ENCODE data around the gene C3orf52.

C3orf52 gene

GRCh38 chr3:112124907-112125607, 38.9 kb downstream of the C3orf52 start:
- DNase-seq (ENCODE audit: low read depth): no peak
- TF ChIP-seq, protein P1, sequence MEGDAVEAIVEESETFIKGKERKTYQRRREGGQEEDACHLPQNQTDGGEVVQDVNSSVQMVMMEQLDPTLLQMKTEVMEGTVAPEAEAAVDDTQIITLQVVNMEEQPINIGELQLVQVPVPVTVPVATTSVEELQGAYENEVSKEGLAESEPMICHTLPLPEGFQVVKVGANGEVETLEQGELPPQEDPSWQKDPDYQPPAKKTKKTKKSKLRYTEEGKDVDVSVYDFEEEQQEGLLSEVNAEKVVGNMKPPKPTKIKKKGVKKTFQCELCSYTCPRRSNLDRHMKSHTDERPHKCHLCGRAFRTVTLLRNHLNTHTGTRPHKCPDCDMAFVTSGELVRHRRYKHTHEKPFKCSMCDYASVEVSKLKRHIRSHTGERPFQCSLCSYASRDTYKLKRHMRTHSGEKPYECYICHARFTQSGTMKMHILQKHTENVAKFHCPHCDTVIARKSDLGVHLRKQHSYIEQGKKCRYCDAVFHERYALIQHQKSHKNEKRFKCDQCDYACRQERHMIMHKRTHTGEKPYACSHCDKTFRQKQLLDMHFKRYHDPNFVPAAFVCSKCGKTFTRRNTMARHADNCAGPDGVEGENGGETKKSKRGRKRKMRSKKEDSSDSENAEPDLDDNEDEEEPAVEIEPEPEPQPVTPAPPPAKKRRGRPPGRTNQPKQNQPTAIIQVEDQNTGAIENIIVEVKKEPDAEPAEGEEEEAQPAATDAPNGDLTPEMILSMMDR (IDR thresholded peaks at IDR 0.05; ENCODE audit: control insufficient read depth, insufficient read depth, low read depth, low read length, missing control alignments): no peak
- no peak overlapping the region for H3K4me3 ChIP-seq (ENCODE audit: control insufficient read depth, low read depth, low read length)

DNA sequence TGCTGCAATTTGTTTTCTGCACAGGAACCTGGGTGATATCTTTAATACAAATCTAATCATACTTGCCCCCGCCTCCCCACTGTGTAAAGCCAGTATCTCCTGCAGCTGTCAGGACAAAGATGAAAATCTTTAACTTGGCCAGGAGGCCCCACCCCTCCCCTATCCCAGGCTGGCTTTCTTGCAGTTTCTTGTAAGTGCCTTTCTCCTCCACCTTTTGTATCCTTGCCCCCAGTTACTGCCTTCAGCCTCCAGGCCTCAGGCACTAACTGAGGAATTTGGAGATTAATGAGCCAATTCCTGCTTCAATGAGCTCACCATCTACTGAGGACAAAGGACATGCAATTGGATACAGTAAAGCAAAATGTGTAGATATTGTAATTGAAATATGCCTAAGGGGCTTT, 40.3 kb downstream of the C3orf52 start:
- H3K4me3 ChIP-seq (ENCODE audit: control insufficient read depth, low read depth, low read length): no peak overlapping the region
- TF ChIP-seq, protein P1 (IDR thresholded peaks at IDR 0.05; ENCODE audit: control insufficient read depth, insufficient read depth, low read depth, low read length, missing control alignments): no peak
- no peak for DNase-seq (ENCODE audit: low read depth)

DNA sequence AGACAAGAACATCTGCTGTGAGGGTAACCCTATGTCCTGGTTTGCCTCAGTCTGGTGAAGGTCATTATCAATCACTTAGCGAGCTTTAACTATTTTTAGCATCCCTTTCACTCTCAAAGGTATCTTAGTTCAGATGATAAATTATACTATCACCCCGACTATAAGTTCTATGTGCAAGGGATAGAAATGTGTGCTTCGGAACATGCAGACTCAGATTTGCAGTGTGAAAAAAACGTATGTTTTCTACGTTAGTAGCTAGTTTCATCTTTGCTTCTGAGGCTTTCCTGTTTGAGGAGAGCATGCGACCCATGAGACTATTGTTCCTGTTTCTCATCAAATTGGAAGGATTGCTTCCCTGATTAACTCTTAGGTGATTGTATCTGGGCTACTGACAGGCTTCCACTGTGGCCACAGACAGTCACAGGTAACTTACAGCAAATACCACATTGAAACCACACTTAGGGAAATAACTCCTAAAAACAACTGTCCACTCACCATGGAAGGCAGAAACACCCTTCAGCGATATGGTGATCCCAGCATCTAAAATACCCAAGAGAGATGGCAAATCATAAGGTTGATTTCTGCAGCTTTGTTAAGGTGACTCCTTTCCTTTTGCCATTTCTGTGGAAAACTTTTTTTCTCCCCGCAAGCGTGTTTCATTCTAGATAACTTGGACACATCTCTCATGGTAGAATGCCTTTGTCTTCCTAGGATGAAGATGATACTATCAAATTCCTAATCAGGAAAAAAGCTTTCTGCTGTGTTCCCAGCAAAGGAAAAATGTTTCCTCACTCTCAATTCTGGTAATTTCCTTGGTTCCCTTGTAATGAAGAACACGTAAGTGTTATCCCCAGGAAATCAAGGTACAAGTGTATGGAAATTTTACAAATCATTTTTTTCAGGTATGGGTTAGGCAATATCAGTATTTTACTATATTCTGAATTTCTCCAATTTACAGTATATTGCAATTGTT, 41.6 kb downstream of the C3orf52 start:
- H3K4me3 ChIP-seq (ENCODE audit: control insufficient read depth, low read depth, low read length): no peak overlapping the region
- TF ChIP-seq, protein P1 (IDR thresholded peaks at IDR 0.05; ENCODE audit: control insufficient read depth, insufficient read depth, low read depth, low read length, missing control alignments): no peak
- DNase-seq (ENCODE audit: low read depth): no peak

GRCh38 chr3:112128843-112129727, 42.9 kb downstream of the C3orf52 start:
- H3K4me3 ChIP-seq (ENCODE audit: control insufficient read depth, low read depth, low read length): no peak overlapping the region
- TF ChIP-seq, protein P1 (IDR thresholded peaks at IDR 0.05; ENCODE audit: control insufficient read depth, insufficient read depth, low read depth, low read length, missing control alignments): no peak
- DNase-seq (ENCODE audit: low read depth): peak; percentile 51

- TF ChIP-seq, protein P1 (IDR thresholded peaks at IDR 0.05; ENCODE audit: control insufficient read depth, insufficient read depth, low read depth, low read length, missing control alignments): no peak
- no peak for DNase-seq (ENCODE audit: low read depth)
- no peak overlapping the region for H3K4me3 ChIP-seq (ENCODE audit: control insufficient read depth, low read depth, low read length)
Measured at GRCh38 chr3:112129925-112130637, 43.9 kb downstream of the C3orf52 start.

Measured in AG09309 (cell line).